Smooth muscle cell of the brain vasculature (primary cell): ENCODE measurements around the gene KCNT1.

ENCODE experiments used
- DNase-seq: peaks from one replicate; pipeline ENCODE4 v3.0.0-alpha.2; 2012; ENCODE audit warnings: low read depth, low spot score

Gene KCNT1

DNA sequence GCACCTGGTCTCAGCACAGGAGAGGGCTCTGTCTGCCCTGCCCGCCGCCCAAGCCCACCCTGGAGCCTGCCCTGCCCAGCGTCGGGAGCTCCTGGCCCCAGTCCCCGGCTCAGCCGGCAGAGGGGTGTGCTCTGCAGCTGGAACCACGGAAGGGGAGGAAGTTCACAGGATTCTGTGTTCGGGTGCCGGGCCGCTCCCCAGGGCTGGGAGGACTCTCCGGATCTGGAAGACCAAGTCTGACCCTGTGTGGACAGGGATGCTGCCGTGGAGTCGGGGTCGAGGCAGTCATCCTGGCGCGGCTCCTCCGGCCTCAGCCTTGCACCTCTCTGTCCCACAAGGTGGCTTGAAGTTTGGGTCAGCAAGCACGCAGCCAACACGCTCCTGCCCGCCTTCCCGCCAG lies 78.6 kb downstream of the KCNT1 start:
- DNase-seq, result no peak

DNA sequence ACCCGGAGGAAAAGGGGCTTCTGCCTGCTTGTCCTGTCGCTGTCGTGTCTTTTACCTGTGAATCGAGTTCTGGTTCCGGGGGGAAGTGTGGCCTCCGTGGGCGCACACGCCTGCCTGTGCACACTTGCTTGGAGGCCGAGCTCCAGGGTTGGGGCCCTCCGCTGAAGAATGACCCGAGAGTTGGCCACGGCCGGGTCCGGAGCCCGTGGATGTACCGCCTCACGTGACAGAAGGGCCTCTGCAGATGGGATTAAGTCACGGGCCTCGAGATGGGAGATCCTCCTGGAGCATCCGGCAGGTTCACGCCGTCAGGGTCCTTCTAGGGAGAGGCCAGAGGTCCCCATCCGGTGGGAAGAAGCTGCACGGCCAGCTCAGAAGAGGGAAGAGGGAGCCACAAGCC lies 81.0 kb downstream of the KCNT1 start:
- no peak for DNase-seq

DNA sequence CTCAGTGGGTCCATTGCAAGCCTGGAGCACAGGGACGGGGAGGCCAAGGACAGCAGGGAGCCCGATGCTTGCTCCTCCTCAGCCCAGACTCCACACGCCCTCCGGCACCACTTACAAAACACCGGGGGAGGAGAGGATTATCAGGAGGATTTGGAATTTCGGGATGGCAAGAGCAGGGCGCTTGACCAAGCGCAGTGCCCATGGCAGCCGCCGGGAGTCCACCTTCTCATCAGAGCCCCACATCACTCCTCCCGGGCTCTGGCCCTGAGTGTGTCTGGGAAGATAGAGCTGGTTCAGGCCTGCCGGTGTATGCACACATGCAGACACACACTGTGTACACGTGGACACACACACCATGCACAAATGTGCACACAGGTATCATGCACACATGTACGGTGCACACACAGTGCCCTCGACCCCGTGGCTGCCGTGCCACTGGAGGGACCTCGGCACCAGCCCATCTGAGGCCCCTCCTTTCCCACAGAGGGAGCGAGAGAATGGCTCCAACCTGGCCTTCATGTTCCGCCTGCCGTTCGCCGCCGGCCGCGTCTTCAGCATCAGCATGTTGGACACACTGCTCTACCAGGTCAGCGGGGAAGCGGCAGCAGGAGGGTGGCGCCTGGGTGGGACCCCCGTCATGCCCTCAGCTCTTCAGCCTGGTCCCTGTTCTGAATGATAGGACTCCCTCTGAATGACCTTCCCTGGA lies 81.7 kb downstream of the KCNT1 start:
- no peak for DNase-seq

DNA sequence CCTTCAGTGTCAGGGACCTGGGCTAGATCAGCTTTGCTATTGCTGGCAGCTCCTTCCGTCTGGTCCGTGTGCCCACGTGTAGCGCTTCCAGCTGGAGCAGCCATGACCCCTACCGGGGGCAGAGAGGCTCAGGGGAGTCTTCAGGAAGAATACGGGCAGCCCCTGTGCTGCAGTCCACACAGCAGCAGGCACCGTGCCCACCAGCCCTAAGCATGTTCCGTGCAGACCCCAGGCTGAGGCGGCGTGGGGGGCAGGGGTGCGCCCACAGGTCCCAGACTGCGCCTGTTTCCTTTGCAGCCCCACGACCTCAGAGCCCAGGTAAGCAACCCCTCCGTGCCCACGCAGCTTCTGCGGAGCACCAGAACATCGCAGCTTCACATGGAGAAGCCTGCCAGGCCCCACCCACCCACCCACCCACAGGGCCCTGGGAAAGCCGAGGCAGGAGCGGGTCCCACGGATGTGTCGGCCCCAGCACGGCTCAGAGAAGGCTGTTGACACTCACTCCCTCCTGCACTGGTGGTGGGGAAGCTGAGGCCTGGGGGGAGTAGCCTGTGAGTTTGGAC lies 83.1 kb downstream of the KCNT1 start:
- no peak for DNase-seq

DNA sequence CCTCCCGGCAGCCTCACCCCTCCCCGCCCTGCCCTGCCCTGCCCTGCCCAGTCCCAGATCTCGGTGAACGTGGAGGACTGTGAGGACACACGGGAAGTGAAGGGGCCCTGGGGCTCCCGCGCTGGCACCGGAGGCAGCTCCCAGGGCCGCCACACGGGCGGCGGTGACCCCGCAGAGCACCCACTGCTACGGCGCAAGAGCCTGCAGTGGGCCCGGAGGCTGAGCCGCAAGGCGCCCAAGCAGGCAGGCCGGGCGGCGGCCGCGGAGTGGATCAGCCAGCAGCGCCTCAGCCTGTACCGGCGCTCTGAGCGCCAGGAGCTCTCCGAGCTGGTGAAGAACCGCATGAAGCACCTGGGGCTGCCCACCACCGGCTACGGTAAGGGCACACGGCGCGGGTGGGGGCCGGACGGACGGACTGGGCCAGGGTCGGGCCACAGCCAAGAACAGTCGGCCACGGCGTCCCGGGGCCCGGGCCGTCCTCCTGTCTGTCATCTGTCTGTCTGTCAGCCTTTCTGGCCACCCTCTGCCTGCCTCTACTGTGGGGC lies 84.2 kb downstream of the KCNT1 start:
- no peak for DNase-seq

DNA sequence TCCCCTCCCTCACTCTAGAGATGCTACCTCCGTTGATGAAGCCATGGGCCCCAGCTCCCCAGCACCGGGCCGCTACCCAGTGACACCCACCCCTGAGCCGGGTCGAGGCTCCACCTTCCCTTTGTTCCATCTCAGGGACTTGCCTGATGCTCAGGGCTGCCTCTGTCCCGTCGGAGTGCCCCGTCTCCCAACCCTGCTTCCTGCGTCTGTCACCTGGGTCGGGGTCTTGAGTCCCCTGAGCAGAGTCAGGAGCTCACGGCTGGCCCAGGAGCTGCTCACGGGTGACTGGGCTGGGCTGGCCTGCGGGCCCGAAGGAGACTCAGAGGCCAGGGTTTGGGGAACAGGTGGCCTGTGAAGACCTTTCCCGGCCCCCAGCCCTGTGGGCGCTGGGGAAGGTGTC lies 85.3 kb downstream of the KCNT1 start:
- no peak for DNase-seq

DNA sequence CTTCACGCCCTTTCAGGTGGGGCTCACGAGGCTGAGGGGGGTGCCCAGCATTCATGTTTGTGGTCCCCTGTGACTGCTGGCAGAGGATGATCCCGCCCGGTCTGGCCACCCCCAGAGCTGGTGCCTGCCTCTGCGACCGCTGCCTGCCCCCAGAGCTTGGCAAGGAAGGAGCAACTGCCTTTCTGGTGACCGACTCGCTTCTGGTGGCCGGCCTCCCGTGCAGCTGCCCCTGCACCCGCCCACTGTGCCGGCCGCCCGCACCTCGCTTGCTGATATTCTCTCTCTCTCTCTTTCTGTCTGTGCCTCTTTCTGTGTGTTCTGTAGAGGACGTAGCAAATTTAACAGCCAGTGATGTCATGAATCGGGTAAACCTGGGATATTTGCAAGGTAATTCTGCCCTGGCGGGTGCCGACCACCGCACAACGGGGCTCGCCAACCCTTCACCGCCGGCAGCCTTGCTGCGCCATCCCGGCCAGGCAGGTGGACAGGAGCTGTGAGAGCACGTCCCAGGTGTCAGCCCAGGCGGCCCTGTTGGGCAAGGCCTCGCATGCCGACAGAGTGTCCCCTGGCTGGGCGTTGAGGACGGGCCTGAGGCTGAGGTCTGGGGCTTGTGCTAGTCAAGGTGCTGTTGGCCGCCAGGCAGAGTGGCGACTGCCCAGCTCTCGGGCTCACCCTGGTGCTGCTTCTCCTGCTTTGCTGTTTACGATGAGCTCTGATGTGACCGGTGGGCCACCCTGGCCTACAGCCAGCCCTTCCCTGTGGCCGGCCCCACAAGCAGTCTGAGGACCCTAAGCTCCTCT lies 86.0 kb downstream of the KCNT1 start:
- DNase-seq, result no peak

DNA sequence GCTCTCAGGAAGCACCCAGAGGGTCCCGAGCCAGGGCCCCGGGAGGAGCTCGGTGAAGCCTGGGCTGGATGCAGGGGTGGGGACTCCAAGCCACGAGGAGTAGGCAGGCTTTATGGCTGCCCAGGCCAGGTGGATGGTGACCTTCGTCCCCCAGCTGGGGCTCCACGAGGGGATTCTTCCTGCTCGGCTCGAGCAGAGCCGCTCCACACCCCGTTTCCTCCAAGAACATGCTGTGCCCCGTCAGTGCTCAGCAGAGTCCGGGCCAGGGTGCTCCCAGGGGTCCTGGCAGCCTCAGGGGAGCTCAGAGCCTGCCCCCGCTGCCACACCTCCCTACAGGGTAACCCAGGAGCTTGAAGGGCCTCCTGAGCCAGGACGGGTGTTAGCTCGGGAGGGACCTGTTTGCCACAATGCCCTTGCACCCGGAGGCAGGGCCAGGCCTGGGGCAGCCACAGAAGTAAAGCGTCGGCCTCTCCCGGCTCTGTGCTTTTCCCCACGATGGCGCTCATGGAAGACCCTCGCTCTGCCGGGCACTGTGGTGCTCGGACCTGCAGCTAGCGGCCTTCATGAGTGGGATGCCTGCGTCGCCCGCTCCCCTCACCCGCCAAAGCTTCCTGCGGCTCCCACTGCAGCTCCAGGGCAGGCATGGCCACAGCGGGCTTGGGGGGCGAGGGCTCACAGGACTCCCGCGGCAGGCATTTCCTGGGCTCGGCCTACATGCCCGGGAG lies 86.8 kb downstream of the KCNT1 start:
- no peak for DNase-seq

DNA sequence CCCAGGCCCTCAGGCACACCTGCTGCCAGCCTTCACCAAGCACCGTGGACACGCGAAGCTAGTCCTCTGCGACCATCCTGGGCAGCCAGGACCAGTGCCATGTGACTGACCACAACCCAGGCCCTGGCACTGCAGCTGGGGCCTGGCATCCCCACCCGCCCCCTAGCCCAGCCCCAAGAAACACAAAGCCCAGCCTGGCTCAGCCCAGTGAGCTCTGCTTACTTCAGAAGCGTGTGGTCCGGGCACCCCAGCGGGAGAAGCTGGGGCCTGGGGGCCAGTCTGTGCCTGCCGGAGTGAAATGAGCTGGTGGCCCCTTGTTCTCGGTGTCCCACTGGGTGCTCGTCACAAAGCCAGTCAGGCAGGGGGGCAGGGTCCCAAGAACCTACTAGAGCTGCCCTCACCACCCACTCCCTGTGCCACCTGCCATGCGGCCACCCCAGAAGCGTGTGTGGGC lies 87.9 kb downstream of the KCNT1 start:
- no peak for DNase-seq

DNA sequence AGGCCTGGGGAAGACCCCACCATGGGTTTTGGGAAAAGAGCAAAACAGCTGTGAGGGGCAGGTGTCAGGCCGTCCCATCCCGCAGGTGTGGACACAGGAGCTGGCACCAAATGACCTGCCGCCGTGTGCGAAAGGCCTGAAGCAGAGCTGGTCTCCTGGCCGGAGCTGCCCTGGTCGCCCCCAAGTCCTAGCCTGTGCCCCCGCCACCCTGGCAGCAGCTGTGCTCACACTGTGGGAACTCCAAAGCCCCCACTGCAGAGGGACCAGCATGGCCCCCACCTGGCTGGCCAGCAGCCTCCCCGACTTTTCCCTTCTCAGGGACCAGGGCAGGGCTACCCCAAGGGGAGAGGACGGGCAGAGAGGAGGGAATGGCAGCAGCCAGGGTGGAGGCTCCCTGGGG lies 88.4 kb downstream of the KCNT1 start:
- no peak for DNase-seq

DNA sequence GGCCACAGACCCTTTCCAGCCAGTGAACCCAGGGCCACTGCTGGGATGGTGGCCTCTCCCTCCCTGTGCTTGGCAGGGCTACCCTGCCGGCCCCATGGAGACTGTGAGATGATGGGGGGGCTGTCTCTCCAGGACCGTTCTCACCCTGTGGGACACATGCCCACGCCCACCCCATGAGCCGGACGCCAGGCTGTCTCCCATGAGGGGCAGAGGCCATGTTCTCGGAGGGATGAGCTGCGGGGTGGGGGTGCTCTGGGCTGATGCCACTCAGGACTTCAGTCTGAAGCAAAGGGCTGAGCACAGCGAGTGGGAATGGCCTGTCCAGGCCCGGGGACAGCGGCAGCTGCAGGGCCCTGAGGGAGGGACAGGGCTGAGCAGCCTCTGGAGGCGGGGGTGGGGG lies 88.9 kb downstream of the KCNT1 start:
- no peak for DNase-seq

DNA sequence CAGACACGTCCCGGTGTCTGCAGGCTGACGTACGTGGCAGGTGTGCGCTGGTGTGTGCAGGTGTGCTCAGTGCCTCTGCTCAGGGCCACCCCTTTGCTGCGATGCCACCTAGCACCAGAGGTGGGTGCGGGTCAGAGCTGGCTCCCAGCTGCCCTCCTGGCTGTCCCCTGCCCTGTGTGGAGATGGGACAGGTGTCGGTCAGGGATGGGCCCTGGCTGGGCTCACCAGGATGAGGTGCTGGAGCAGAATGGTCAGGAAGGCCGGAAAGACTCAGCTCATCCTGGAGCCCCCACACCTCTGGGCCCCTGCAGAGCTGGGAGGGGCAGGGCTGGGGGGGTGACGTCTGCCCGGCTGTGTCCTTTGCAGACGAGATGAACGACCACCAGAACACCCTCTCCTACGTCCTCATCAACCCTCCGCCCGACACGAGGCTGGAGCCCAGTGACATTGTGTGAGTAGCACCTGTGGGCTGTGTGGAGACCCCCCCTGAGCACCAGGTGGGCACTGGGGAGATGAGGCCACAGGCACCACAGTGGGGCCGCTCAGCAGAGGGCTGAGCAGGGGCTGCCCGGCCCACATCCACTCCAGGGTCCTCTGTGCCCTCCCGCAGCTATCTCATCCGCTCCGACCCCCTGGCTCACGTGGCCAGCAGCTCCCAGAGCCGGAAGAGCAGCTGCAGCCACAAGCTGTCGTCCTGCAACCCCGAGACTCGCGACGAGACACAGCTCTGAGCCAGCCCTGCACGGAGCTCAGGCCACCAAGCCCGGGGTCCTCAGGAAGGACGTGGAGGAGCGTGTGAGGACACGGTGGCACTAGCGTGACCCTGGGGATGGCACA lies 89.7 kb downstream of the KCNT1 start:
- DNase-seq, result no peak

DNA sequence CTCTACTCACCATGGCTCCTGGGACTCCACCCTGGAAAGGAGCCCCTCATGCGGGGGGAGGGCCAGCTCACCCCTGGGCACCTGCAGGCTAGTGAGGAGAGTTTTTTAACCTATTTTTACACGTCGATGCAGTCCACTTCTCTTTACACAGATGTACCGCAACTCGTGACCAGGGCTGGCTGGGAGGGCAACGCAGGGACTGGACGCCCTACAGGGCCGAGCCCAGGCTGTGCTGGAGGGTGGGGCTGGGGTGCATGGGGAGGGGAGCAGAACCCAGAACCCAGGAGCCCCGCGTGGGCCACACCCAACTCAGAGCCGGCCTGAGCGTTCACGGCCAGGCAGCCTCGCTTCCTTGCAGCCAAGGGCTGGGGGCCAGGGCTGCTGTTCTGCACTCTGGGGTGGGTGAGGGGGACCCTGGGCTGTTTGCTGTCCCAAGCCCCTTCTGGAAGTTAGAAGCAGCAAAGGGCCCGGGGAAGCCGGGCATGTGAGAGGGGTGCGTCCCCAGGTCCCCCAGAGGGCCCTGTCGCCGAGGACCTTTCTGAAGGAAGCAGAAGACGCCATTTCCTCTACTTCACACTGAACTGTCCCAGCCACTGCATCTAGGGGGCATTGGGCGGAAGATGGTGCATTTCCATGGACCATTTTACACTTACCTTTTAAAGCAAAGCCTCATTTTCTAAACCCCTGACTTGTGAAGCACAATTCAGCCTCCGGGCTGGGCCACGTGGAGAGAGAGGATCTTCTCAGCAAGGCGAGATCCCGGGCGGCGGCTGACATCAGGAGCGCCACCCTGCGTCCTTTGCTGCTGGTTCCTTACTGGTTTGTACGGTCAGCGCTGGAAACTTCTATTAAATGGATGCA lies 90.5 kb downstream of the KCNT1 start:
- no peak for DNase-seq

DNA sequence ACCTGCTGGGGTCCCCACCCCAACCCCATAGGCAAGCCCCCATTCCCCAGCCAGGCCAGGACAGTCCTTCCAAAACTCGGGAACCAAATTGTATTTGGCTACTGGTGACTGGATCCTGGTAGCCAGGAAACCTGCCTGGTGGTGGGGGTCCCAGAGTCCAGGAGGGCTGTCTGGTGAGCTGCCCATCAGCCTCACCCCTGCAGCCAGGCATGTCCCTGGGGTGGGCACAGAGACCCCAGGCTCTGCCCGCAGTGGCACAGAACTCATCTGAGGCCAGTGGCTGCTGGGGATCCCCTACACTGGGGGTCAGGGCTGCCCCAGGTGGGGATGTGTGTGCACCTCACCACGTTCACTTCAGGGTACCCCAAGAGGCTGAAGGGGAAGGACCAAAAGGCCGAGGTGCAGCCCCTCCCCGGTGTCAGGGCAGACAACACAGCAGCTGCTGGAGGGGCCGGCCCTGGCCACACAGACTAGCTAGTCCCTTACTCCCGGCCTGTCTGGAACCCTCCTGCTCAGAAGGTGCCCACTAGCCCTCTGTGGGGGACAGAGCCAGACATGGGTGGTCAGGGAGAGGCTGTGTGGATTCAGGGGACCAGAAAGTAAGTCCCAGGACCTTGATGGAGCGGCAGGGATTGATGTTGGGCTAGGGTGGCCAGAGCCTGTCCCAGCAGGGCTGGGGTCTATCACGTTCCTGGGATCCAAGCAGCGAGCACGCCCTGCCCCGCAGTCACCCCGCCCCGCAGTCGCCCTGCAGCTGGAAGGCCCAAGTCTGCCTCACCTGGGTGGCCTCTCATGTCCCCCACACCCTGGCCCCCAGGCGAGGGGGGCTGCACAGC lies 91.5 kb downstream of the KCNT1 start:
- DNase-seq, result no peak

DNA sequence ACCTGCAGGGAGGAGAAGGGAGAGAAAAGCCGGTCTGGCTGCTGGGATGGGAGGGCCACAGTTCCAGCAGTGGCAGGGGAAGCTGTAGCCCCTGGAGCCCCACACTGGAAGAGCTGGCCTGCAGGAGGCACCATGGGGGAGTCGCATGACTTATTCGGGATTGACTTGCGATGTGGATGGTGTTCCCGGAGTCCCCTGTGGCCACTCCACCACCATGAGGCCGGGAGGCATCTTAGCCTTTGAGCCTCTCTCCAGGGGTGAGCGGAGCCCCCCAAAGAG lies 92.0 kb downstream of the KCNT1 start:
- no peak for DNase-seq

DNA sequence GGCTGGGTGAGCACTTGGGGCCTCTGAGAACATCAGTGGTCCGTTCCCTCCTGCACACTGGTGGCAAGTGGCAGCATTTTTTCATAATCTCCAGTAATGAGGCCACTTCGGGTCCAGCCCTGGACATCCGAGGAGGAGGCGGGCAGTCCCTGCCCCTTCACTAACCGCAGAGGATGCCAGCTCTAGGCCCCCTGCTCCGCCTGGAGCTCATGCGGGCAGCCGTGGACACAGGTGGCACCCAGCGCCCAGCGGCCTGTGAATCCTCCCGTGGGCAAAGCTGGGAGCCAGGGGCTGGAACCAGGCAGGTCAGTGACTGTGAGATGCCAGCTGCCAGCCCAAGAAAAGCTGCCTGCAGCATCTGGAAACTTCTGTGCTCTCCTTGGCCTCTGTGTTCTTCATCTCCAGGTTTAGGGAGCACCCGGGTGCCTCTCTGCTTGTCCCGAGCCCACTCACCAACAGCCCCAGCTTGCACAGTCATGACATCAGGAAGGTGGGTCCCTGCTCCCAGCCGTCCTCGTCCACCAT lies 92.4 kb downstream of the KCNT1 start:
- no peak for DNase-seq

DNA sequence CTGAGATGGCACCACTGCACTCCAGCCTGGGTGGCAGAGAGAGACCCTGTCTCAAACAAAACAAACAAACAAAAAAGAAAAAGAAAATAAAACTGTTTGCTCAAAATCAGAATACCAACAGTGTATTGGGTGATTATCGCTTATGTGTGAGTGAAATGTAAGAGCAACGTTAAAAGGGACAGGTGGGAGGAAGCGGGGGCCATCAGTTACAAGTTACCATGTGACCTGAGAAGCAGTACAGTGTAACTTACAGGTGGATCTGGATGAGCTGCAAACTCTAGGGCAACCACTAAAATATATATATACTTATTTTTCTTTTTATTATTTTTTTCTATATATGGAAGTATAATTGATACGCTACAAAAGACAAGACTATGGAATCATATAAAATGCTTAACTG lies 93.4 kb downstream of the KCNT1 start:
- no peak for DNase-seq

DNA sequence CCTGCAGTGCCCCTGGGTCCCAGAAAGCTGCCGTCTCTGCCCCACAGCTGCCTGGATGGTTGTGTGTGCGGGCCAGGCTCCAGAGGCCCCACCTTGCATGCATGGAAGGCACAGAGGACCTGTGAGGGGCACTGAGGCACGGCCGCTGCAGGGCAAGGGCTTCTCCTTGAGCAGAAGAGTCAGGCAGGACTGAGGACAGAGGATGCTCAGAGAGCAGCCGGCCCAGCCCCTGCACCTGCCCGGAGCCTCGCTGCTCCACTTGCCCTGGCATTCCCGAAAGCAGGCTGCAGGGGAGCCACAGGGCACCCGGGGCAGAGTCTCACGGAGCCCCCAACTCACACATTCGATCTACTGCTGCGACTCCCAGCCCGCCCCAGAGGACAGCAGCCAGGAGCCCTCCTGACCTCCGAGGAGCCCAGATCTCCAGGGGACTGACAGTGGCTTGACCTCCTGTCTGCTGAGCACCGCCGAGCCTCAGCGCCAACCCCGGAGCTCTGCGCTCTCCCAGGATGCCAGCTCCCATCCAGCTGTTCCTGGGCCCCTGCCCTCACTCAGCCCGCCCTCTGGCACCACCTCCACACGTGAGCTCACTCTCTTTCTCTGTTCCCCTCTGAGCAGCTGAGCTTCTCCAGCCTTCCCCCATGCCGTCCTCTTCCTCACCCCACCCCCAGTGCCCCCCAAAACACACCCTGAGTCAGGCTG lies 95.0 kb downstream of the KCNT1 start:
- DNase-seq, result no peak
